DMS114 treated with DMSO at 0.1 percent for 48 hours (cell line): ENCODE results near the gene MOB1A.
"Not testable (repeated sequence)": the region's sequence is repeated elsewhere in the genome, so short reads cannot be mapped to it uniquely, and the experiment has no call there.

Source experiments
- DNase-seq: peaks from one replicate; lab custom pipeline; 2025; ENCODE audit not compliant: unreplicated experiment; lab: John Stamatoyannopoulos, UW

Gene MOB1A

DNA sequence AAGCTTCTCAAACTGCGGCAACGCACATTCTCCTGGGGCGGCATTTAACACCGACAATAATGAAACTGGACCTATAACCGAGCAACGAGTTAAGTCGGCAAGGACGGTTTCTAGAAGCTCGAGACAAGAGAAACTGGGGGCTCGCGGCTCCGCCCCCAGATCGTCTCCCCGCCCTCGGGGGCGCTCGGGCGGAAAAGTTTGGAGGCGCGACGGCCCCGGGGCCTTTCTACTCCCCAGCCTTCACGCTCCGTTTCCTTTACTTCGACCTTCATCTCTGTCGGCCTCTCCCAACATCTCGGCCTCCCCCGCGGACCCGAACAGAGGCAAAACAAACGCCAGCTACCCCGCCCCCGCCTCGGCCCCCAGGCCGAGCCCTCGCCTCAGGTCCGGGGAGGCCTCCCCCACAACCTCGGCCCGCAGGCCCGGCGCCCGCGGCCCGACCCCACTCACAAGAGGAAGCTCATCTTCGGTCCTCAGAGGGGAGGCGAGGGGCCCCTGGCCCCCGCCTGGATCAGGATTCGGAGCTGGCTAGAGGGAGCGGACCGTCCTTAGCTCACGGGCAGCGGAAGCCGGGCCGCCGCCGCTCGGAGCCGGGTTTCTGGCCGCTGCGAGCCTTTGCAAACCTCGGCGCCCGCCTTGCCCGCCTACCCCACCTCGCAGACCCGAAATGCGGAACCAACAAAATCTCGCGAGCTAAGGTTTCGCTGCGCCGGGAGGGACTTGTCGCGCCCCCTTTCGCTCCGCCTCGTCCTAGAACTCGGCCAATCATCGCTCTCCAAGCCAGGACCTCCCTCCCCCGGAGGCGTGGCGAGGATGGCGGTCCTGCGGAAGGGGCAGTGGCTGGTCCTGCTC is at the start of gene MOB1A:
Gene MOB1A, minus strand, starts transcription at position 669 of the 852 bp plus-strand sequence. Its CDS starts 205 bp downstream, at position 464.
- DNase-seq, result peak; percentile 98

DNA sequence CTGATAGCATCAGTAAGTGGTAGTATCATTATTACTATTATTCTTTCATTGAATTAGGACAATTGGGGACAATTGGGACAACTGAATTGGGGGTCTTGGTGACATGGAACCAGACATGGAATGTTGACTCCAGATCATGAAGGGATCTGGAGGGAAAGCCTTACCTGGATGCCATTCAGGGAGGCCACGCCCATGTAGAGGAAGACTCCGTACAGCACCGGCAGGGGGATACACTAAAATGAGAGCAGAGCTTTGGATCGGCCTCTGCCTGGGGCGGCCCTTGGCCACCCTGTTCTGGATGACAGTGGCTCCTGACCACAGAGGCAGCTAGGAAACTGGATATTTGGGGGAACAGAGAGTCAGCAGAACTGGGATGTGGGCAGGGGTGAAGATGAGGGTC is 49.0 kb upstream of the MOB1A start:
- DNase-seq, result no peak

DNA sequence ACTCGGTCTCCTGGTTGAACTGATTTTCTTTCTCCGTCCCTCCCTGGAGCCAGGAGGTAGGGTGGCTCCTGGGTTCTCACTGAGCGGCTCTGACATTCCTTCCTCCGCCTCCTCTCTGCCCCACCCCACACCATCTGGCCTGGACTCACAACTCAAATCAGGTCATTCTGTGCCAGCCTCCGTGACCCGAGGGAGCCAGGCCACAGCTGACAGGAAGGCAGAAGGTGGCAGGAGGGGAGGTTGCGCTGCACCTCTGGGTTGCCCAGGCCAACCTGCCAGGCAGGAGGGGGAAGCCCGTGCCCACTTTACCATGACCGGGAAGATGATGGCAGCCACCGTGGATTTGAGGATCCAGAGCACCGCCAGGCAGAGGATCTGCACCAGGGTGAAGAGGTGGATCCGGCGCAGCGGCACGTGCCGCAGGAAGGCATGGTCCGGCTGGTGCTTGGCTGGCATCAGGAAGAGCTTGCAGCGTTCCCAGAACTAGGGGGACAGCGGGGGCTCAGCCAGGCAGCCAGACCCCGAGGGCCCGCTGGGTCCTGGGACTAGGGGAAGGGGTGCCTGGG is 48.1 kb upstream of the MOB1A start:
- DNase-seq, result no peak

DNA sequence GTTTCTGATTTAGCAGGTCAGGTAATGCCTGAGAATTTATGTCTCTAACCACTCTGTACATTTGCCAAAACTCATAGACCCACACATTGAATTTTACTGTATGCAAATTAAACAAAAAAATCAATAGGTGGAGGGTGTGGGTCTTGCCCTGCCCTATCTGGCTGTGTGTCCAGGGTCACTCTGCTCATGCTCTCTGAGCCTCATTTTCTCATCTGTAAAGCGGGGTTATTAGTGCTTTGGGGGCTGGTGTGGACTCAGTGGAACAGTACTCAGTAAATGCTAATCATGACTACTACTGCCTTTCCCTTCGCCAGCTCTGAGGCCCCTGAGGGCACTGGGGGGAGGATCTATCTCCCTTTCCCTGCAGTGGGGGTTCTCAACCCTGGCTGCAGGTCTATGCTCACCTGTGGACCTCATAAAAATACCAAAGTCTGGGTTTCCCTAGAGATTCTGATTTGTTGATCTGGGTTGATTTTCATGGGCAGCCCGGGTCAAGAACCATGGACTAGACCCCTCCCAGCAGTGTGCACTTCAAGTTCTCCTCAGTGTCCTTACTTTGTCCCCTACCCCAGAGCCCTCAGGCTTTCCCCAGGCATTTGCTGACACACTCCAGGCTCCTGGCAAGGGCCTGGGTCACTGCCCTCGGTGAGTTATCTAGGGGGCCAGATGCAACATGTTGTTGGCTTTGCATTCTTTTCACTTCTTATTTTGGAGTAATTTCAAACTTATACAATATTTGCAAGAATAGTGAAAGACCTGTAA is 47.2 kb upstream of the MOB1A start:
- DNase-seq, result no peak

DNA sequence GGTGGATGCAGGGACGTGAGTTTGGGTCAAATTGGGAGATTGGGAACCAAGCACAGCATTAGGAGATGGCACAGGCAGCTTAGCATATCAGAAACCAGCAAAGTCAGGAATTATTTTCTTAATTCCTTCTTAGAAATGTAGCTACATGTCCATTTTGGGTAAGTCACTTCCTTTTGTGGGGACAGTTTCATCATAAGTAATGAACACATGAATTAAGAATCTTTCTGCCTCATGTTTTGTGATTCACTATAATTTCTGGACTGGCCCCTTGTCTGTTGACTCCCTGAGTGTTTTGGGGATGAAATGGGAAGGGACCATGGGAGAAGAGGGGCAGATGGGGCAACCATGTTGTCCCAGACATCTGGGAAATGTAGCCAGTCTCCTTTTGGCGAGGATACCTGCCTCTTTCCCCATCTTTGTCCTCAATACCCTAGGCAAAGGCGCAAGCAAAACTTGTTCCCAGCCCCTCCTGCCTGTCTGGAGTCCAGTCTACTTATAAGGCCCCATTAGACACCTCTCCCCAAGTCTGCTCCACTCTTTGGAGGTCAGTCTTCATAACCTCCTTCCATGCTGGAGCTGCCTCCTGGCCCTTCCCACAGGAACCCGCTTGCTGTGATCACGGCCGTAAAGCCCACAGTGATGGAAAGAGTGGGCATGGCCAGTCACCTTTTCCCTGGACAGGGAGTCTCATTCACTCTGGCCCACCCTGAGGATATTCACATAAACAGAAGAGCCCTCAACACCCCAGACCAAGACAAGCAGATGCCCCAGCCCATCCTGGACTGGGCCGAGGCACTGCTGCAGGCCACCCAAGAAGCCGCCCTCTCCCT is 45.5 kb upstream of the MOB1A start:
- no peak for DNase-seq

DNA sequence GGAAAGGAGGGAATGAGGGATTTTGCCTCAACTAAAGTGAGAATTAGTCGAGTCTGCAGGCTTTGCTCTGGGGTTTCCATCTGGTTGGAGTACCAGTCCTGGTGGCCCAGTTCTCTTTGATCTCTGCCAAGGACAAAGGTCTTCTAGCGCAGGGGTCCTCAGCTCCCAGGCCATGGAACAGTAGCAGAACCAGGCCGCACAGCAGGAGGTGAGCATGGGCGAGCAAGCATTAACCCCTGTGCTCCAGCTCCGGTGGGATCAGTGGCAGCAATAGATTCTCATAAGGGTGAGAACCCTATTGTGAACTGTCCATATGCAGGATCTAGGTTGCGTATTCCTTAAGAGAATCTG is 43.6 kb upstream of the MOB1A start:
- no peak for DNase-seq

- no peak for DNase-seq
Observed at GRCh38 chr2:74221604-74222299, 43.1 kb upstream of the MOB1A start.

- DNase-seq, result no peak
Observed at GRCh38 chr2:74221091-74221490, 42.4 kb upstream of the MOB1A start.

DNA sequence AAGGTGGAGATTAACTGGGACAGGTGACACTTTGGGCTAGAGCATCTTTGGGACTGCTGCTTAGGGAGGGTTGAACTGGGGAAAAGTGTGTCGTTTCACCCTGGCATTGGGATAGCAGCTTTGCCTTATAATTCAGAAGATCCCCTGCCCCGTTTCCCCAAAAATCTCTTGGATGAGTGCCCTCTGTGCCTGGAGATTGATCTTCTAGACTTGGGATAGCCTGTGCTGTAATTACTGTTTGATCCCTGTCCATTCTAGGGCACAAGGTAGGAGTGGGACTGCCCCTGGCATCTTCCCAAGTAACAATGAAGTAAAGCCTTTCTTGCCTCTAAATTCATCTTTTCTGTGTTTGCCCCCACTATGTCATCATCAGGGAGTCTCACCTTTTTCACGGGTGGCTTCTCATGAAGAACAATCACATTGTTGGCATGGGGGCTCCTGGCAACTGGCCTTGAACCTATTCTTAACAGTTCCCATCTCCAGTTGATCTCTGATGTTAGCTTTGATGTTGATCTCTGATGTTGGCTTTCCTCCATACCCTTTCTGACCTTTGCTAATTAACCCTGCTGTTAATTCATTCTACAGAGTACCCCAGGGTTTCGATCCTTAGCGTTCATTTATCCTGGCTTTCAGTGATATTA is 41.3 kb upstream of the MOB1A start:
- no peak for DNase-seq

- DNase-seq, result no peak
Observed at GRCh38 chr2:74216642-74217041, 38.0 kb upstream of the MOB1A start.

GRCh38 chr2:74215771-74216170 is 37.1 kb upstream of the MOB1A start:
- not testable (repeated sequence) for DNase-seq

- no peak for DNase-seq
Observed at GRCh38 chr2:74212702-74213410, 34.2 kb upstream of the MOB1A start.

DNA sequence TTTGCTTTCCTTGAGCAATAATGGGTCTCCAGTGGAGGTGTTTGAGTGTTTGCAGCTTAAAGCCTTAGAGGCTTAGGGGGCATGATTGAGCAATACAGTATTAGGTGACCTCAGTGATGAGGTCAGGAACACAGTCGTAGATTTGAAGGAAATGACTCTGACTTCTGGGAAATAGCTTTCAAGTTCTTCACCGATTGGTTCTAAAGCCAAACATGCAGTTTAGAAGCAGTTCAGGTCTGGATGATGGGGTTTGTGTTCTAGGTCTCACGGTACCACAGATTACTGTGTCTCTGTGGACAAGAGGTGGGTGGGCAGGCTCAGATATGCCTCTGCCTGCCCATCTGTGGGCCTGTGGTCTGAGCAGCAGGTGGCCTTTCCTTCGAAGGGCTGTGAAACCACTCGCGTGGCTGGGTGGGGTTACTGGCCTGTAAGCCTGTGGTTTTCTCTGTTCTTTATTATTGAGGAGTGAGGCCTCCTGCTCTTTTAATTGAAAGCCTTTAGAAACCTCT is 27.6 kb upstream of the MOB1A start:
- DNase-seq, result no peak

- no peak for DNase-seq
Observed at GRCh38 chr2:74205596-74205995, 26.9 kb upstream of the MOB1A start.

DNA sequence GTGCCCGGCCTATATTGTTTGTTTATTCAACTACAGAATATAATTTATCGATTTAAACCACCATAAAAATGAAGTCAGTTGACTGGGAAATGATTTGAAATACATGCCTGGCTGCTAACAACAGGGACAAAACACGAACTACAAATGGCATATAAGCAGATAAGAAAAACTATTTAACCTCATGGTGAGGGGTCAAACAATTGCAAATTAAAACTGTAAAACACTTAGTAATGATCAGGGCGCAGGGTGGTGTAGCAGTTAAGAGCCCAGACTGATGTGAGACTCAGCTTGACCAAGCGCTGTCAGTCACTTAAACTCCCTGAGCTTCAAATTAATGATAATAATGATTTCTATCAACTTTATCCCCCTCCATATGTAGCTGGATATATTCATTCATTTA is 26.4 kb upstream of the MOB1A start:
- DNase-seq, result no peak

- no peak for DNase-seq
Observed at GRCh38 chr2:74204436-74204835, 25.8 kb upstream of the MOB1A start.

- no peak for DNase-seq
Observed at GRCh38 chr2:74201596-74201995, 22.9 kb upstream of the MOB1A start.

DNA sequence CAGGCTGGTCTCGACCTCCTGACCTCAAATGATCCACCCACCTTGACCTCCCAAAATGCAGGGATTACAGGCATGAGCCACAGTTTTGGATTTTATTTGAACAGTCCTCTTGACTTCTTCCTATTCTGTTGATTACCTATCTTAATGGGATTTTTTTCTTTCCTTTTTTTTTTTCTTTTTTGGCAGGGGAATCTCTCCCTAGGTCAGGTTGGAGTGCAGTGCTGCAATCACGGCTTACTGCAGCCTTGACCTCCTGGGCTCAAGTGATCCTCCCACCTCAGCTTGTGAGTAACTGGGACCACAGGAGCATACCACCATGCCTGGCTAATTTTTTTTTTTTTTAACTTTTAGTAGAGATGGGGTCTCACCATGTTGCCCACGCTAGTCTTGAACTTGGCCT is 22.5 kb upstream of the MOB1A start:
- DNase-seq, result no peak

DNA sequence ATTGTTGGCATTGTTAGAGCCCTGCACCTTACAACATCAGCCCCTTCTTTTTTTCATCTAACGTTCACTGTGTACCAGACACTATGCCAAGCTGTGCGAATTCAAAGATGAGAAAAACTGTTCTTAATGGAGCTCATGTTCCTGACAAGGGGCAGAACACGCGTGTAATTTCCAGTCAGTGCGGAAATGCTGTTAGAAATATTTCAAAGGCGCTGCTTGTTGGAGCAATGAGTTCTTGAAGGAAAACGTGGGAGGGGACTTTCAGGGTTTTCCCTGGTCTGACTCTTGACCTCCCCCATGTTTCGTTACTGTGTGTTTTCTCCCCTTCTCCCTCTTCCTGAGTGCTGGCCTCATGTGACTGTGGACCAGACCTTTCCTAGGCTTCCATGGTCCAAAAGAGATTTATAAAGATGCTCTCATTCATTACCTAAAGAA is 21.2 kb upstream of the MOB1A start:
- no peak for DNase-seq
